ENCODE measurements around the gene MRM2. TPM values are rescaled to one million over a fixed set of nuclear protein-coding genes. Genes with fewer than 3 reads are reported as not detected.

MRM2 gene
- polyA plus RNA-seq, 2 of the 4 experiments (the other 2 are of a cell fraction), result 35.6 to 44.0 TPM

GRCh38 chr7:2225336-2225735 lies 16.7 kb downstream of the MRM2 start:
- POLR2A ChIA-PET, result no interaction called here
- H3K27ac ChIP-seq, result no peak overlapping the region
- no peak for TF ChIP-seq TP53 (CRISPR knock-in tag; IDR thresholded peaks at IDR 0.05)
- TF ChIP-seq RNF2 (IDR thresholded peaks at IDR 0.05; ENCODE audit: borderline replicate concordance, low read depth), result no peak
- no peak for TF ChIP-seq REST (IDR thresholded peaks at IDR 0.05)
- no peak for TF ChIP-seq JUN (IDR thresholded peaks at IDR 0.05)
- TF ChIP-seq TFCP2L1 (CRISPR knock-in tag; IDR thresholded peaks at IDR 0.05), result no peak
- TF ChIP-seq HDAC2 (IDR thresholded peaks at IDR 0.05), result no peak
- TF ChIP-seq, protein P1, sequence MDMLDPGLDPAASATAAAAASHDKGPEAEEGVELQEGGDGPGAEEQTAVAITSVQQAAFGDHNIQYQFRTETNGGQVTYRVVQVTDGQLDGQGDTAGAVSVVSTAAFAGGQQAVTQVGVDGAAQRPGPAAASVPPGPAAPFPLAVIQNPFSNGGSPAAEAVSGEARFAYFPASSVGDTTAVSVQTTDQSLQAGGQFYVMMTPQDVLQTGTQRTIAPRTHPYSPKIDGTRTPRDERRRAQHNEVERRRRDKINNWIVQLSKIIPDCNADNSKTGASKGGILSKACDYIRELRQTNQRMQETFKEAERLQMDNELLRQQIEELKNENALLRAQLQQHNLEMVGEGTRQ (IDR thresholded peaks at IDR 0.05), result no peak
- no peak for TF ChIP-seq HMGXB4 (CRISPR knock-in tag; IDR thresholded peaks at IDR 0.05; ENCODE audit: borderline replicate concordance)
- no peak for TF ChIP-seq BCL3 (IDR thresholded peaks at IDR 0.05)
- TF ChIP-seq MYC (IDR thresholded peaks at IDR 0.05; ENCODE audit: borderline replicate concordance, low read length), result no peak
- no peak for TF ChIP-seq ZC3H11A (IDR thresholded peaks at IDR 0.05)
- TF ChIP-seq SREBF2 (IDR thresholded peaks at IDR 0.05), result no peak
- no peak overlapping the region for H3K4me2 ChIP-seq
- WGBS (ENCODE audit: missing lambda C conversion rate), result 91% methylated on average over 14 of the region's 14 CpGs
- no peak overlapping the region for H3K4me3 ChIP-seq
- DNase-seq (ENCODE audit: low read depth in 1 of 2, low spot score in 1 of 2) (no peak), FAIRE-seq (no peak), ATAC-seq (no peak)
- CTCF ChIA-PET, result no interaction called here
- H3K9me3 ChIP-seq, result no peaks in the 10 kb centered on the region
- 0 out of 3 replicates have a peak, but pooled peaks cover 6% of the 10 kb centered on the region for H3K4me1 ChIP-seq

DNA sequence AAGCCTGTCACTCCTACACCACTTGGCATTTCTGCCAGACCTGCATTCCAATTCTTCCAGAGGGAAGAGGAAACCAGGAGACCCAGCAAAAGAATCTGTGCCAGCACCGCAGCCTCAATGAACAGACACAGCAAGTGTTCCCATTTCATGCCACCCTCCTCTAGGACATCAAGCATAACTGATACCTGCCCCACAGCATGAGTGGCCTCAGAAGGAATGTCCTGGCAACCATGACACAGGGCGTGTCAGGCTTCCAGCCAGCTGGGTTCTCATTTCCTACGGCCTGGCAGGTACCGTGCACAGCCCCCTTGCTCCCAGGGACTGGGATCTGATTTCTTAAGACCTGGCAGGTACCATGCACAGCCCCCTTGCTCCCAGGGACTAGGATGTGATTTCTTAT lies 17.1 kb downstream of the MRM2 start:
- FAIRE-seq (no peak), DNase-seq (ENCODE audit: low read depth in 1 of 2, low spot score in 1 of 2) (no peak), ATAC-seq (peak in 1 of 2 experiments; percentile 29; a peak in 2 of 6 replicates)
- POLR2A ChIA-PET, result no interaction called here
- TF ChIP-seq NFE2L2 (conservative IDR thresholded peaks at IDR 0.05; ENCODE audit: low read length), result no peak
- TF ChIP-seq BHLHE40 (IDR thresholded peaks at IDR 0.05; ENCODE audit: low read depth, low read length), result no peak
- no peak for TF ChIP-seq RNF2 (IDR thresholded peaks at IDR 0.05; ENCODE audit: borderline replicate concordance, low read depth)
- TF ChIP-seq ZNF302 (CRISPR knock-in tag; IDR thresholded peaks at IDR 0.05), result no peak
- TF ChIP-seq GATA3 (IDR thresholded peaks at IDR 0.05; ENCODE audit: borderline replicate concordance), result no peak
- TF ChIP-seq POLR2A (IDR thresholded peaks at IDR 0.05; ENCODE audit: low read length), result no peak
- TF ChIP-seq FOSL2 (IDR thresholded peaks at IDR 0.05), result no peak
- TF ChIP-seq FOSL2 (CRISPR knock-in tag; IDR thresholded peaks at IDR 0.05), result no peak
- TF ChIP-seq, protein P2, sequence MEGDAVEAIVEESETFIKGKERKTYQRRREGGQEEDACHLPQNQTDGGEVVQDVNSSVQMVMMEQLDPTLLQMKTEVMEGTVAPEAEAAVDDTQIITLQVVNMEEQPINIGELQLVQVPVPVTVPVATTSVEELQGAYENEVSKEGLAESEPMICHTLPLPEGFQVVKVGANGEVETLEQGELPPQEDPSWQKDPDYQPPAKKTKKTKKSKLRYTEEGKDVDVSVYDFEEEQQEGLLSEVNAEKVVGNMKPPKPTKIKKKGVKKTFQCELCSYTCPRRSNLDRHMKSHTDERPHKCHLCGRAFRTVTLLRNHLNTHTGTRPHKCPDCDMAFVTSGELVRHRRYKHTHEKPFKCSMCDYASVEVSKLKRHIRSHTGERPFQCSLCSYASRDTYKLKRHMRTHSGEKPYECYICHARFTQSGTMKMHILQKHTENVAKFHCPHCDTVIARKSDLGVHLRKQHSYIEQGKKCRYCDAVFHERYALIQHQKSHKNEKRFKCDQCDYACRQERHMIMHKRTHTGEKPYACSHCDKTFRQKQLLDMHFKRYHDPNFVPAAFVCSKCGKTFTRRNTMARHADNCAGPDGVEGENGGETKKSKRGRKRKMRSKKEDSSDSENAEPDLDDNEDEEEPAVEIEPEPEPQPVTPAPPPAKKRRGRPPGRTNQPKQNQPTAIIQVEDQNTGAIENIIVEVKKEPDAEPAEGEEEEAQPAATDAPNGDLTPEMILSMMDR (IDR thresholded peaks at IDR 0.05), result no peak
- no peak for TF ChIP-seq RARB (CRISPR knock-in tag; IDR thresholded peaks at IDR 0.05)
- Histone ChIP-seq H3K4me2 (no peak overlapping the region), H3K4me3 (no peak overlapping the region), H3K27ac (no peak overlapping the region), H3K9me3 (no peaks in the 10 kb centered on the region), H3K4me1 (0 out of 3 replicates have a peak, but pooled peaks cover 6% of the 10 kb centered on the region)
- CTCF ChIA-PET, result interaction anchor here (1.5 to 1.9 kb wide), 2 partner anchors 15 to 244 kb away, joined by 3 to 7 read pairs; no protein-coding TSS in a partner anchor
- 67% methylated on average over 4 of the region's 4 CpGs for WGBS (ENCODE audit: missing lambda C conversion rate)

Measured in A549 (cell line).